Neural progenitor cell (in vitro differentiated cells): Measurements from ENCODE around the gene PTPRT.

Experiments
- EZH2 ChIP-seq: fragments of 200-600 bp; sonication (generic); IDR thresholded peaks from 2 replicates; pipeline ENCODE4 v1.6.1; 2017; ENCODE audit warnings: antibody characterized with exemption, mild to moderate bottlenecking, moderate library complexity
- EZH2phosphoT487 ChIP-seq: fragments of 200-600 bp; sonication (generic); IDR thresholded peaks from 2 replicates; pipeline ENCODE4 v1.6.1; 2017; ENCODE audit warnings: antibody characterized with exemption
- TF ChIP-seq, protein P1 (sequence below): fragments of 200-600 bp; sonication (generic); IDR thresholded peaks from 2 replicates; pipeline ENCODE4 v1.5.1; 2017; ENCODE audit warnings: antibody characterized with exemption, mild to moderate bottlenecking

DNA sequence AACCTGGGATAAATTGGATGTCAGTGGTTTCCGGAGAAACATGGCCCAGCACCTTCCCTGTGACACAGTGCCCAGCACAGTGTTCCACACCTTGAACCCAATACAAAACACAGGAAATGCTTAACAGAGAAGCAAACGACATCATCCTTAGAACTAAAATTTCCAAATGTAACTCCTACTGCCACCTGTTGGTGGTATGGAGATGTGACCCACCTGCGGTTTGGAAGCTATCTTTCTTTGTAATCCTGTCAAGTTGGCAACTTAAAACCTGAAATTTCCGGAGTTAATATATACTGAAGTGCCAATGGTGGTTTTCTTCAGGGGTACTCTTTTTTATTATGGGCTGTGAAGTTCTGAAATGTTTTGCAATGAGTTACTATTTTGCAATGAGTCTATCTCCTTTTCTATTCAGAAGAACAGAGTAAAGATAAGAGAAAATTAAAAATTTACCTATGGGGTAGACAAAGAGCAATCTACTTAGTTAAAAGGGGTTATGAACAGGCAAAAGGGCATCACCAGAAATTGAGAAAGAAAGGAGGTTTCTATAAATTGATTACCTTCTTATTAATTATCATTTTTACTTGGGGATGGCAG lies 658.8 kb downstream of the PTPRT start:
- TF ChIP-seq, protein P1, sequence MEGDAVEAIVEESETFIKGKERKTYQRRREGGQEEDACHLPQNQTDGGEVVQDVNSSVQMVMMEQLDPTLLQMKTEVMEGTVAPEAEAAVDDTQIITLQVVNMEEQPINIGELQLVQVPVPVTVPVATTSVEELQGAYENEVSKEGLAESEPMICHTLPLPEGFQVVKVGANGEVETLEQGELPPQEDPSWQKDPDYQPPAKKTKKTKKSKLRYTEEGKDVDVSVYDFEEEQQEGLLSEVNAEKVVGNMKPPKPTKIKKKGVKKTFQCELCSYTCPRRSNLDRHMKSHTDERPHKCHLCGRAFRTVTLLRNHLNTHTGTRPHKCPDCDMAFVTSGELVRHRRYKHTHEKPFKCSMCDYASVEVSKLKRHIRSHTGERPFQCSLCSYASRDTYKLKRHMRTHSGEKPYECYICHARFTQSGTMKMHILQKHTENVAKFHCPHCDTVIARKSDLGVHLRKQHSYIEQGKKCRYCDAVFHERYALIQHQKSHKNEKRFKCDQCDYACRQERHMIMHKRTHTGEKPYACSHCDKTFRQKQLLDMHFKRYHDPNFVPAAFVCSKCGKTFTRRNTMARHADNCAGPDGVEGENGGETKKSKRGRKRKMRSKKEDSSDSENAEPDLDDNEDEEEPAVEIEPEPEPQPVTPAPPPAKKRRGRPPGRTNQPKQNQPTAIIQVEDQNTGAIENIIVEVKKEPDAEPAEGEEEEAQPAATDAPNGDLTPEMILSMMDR: peak; percentile 84
- TF ChIP-seq EZH2 (no peak), EZH2phosphoT487 (no peak)
